Prostate gland (tissue), 2 donors: Measurements from ENCODE around the gene UROS.

Source experiments
- CTCF ChIP-seq, 4 experiments: fragments of 200-600 bp in 2 of 4; fragments of 450-650 bp in 2 of 4; sonication (generic) in 2 of 4; IDR thresholded peaks; 1 replicate in 3 of 4; 2 replicates in 1 of 4; pipeline ENCODE4 v1.5.1; 2016 to 2019; ENCODE audit warnings: antibody characterized with exemption in 4 of 4, mild to moderate bottlenecking in 2 of 4, moderate library complexity in 2 of 4
- POLR2A ChIP-seq: fragments of 450-650 bp; IDR thresholded peaks from one replicate; pipeline ENCODE4 v1.6.1; 2016; ENCODE audit warnings: antibody characterized with exemption, mild to moderate bottlenecking
- POLR2AphosphoS5 ChIP-seq: sonication (generic); formaldehyde crosslinking; IDR thresholded peaks from one replicate; pipeline ENCODE4 v1.6.1; 2017; ENCODE audit warnings: antibody characterized with exemption

GRCh38 chr10:125782616-125783015, 40.4 kb downstream of the UROS start:
- no peak for TF ChIP-seq CTCF (IDR thresholded peaks at IDR 0.05)
- TF ChIP-seq POLR2AphosphoS5 = no peak
- TF ChIP-seq POLR2A = no peak
